ENCODE data around the gene FAM13C. TPM values are rescaled to one million over a fixed set of nuclear protein-coding genes. Genes with fewer than 3 reads are reported as not detected.

FAM13C gene
- total RNA-seq, 2 donors from 2014 or later: 1.8 to 6.4 TPM

GRCh38 chr10:59366290-59366689 is 3.9 kb upstream of the FAM13C start:
- no peak for ATAC-seq
- DNase-seq: no peak
- intact Hi-C loops (cut with DNase I, micrococcal nuclease): no loop called here

GRCh38 chr10:59363446-59363958 is 1.2 kb upstream of the FAM13C start:
- DNase-seq: no peak
- intact Hi-C loops (cut with DNase I, micrococcal nuclease): no loop called here
- ATAC-seq: no peak

GRCh38 chr10:59362959-59363381 is 621 bp upstream of the FAM13C start:
- intact Hi-C loops (cut with DNase I, micrococcal nuclease): no loop called here
- DNase-seq: peak; percentile 63 to 68
- ATAC-seq: peak; percentile 84

- intact Hi-C loops (cut with DNase I, micrococcal nuclease): no loop called here
- ATAC-seq: peak; percentile 47
Observed at GRCh38 chr10:59361663-59362143, 646 bp downstream of the FAM13C start.

GRCh38 chr10:59360605-59361405 is 1.5 kb downstream of the FAM13C start:
- ATAC-seq (no peak), DNase-seq (peak in 1 of 2 donors; percentile 16)
- intact Hi-C loops (cut with DNase I, micrococcal nuclease): no loop called here

More at GRCh38 chr10:59361663-59362143, 646 bp downstream of the FAM13C start:
- DNase-seq: no peak

GRCh38 chr10:59358576-59358975 is 3.8 kb downstream of the FAM13C start:
- ATAC-seq: no peak
- intact Hi-C loops (cut with DNase I, micrococcal nuclease): no loop called here
- DNase-seq: no peak

- no peak for ATAC-seq
- no peak for DNase-seq
- intact Hi-C loops (cut with DNase I, micrococcal nuclease): no loop called here
Observed at GRCh38 chr10:59354434-59354833, 7.9 kb downstream of the FAM13C start.

- DNase-seq (no peak), ATAC-seq (no peak)
- intact Hi-C loops (cut with DNase I, micrococcal nuclease): no loop called here
Observed at GRCh38 chr10:59350558-59350957, 11.8 kb downstream of the FAM13C start.

GRCh38 chr10:59346321-59346720 is 16.0 kb downstream of the FAM13C start:
- no peak for DNase-seq
- intact Hi-C loops (cut with DNase I, micrococcal nuclease): no loop called here
- no peak for ATAC-seq

GRCh38 chr10:59342723-59343122 is 19.6 kb downstream of the FAM13C start:
- no peak for DNase-seq
- intact Hi-C loops (cut with DNase I, micrococcal nuclease): no loop called here
- ATAC-seq: no peak

- intact Hi-C loops (cut with DNase I, micrococcal nuclease): no loop called here
- DNase-seq (no peak), ATAC-seq (no peak)
Observed at GRCh38 chr10:59342000-59342399, 20.3 kb downstream of the FAM13C start.

GRCh38 chr10:59340285-59340684 is 22.1 kb downstream of the FAM13C start:
- intact Hi-C loops (cut with DNase I, micrococcal nuclease): no loop called here
- ATAC-seq (no peak), DNase-seq (no peak)

GRCh38 chr10:59339351-59339750 is 23.0 kb downstream of the FAM13C start:
- no peak for DNase-seq
- intact Hi-C loops (cut with DNase I, micrococcal nuclease): no loop called here
- ATAC-seq: no peak

GRCh38 chr10:59337201-59337652 is 25.1 kb downstream of the FAM13C start:
- intact Hi-C loops (cut with DNase I, micrococcal nuclease): no loop called here
- DNase-seq: peak; percentile 23 to 40
- peak; percentile 92 for ATAC-seq

- no peak for DNase-seq
- intact Hi-C loops (cut with DNase I, micrococcal nuclease): no loop called here
- ATAC-seq: no peak
Observed at GRCh38 chr10:59336632-59337031, 25.7 kb downstream of the FAM13C start.

GRCh38 chr10:59335497-59335896 is 26.9 kb downstream of the FAM13C start:
- no peak for ATAC-seq
- intact Hi-C loops (cut with DNase I, micrococcal nuclease): no loop called here
- no peak for DNase-seq

GRCh38 chr10:59333701-59334100 is 28.6 kb downstream of the FAM13C start:
- DNase-seq (no peak), ATAC-seq (no peak)
- intact Hi-C loops (cut with DNase I, micrococcal nuclease): no loop called here

GRCh38 chr10:59332581-59332980 is 29.8 kb downstream of the FAM13C start:
- no peak for ATAC-seq
- DNase-seq: no peak
- intact Hi-C loops (cut with DNase I, micrococcal nuclease): no loop called here

GRCh38 chr10:59331661-59332060 is 30.7 kb downstream of the FAM13C start:
- ATAC-seq (no peak), DNase-seq (no peak)
- intact Hi-C loops (cut with DNase I, micrococcal nuclease): no loop called here

GRCh38 chr10:59325116-59325515 is 37.2 kb downstream of the FAM13C start:
- intact Hi-C loops (cut with DNase I, micrococcal nuclease): no loop called here
- ATAC-seq (no peak), DNase-seq (no peak)

All from left colon (tissue), 2 donors.